Mesendoderm (in vitro differentiated cells): ENCODE results near the gene NIF3L1.

Experiments
- DNase-seq: peaks from one replicate; pipeline ENCODE4 v3.0.0; 2013
- H2AK5ac ChIP-seq: 2 replicates; pipeline ENCODE4 v1.6.1; 2013; ENCODE audit warnings: low read length, inconsistent platforms
- H2BK120ac ChIP-seq: 2 replicates; pipeline ENCODE4 v1.6.1; 2013; ENCODE audit warnings: low read depth, mild to moderate bottlenecking, low read length, moderate library complexity, mixed read lengths
- H2BK15ac ChIP-seq: replicated peaks from 2 replicates; pipeline ENCODE4 v1.6.1; 2013; ENCODE audit warnings: low read depth, mild to moderate bottlenecking, moderate library complexity
- H2BK5ac ChIP-seq: 2 replicates; pipeline ENCODE4 v1.6.1; 2013; ENCODE audit warnings: low read length, inconsistent platforms
- H3K18ac ChIP-seq: 2 replicates; pipeline ENCODE4 v1.6.1; 2013; ENCODE audit warnings: mild to moderate bottlenecking, low read length, mixed read lengths
- H3K23ac ChIP-seq: one replicate; pipeline ENCODE4 v1.6.1; 2013; ENCODE audit warnings: low read length
- H3K27ac ChIP-seq: 2 replicates; pipeline ENCODE4 v1.5.1; 2013; ENCODE audit warnings: low read depth, mild to moderate bottlenecking, inconsistent platforms, low read length, moderate library complexity
- H3K27me3 ChIP-seq: 2 replicates; pipeline ENCODE4 v1.6.1; 2013; ENCODE audit warnings: low read length, control low read depth, mild to moderate bottlenecking, inconsistent platforms; ENCODE audit not compliant: insufficient read depth, poor library complexity
- H3K36me3 ChIP-seq: 2 replicates; pipeline ENCODE4 v1.6.1; 2013; ENCODE audit warnings: low read length, inconsistent platforms; ENCODE audit not compliant: control insufficient read depth, insufficient read depth
- H3K4ac ChIP-seq: one replicate; pipeline ENCODE4 v1.6.1; 2013; ENCODE audit warnings: low read depth, mild to moderate bottlenecking, low read length, moderate library complexity
- H3K4me1 ChIP-seq: 2 replicates; pipeline ENCODE4 v1.6.1; 2013; ENCODE audit warnings: low read depth, low read length, inconsistent platforms; ENCODE audit not compliant: control insufficient read depth
- H3K4me2 ChIP-seq: 2 replicates; pipeline ENCODE4 v1.6.1; 2013; ENCODE audit warnings: low read length
- H3K4me3 ChIP-seq: 2 replicates; pipeline ENCODE4 v1.5.1; 2013; ENCODE audit warnings: mild to moderate bottlenecking, low read length
- H3K56ac ChIP-seq: one replicate; pipeline ENCODE4 v1.6.1; 2013; ENCODE audit warnings: low read length
- H3K79me1 ChIP-seq: 2 replicates; pipeline ENCODE4 v1.6.1; 2013; ENCODE audit warnings: low read length, inconsistent platforms
- H3K79me2 ChIP-seq: 2 replicates; pipeline ENCODE4 v1.6.1; 2013; ENCODE audit warnings: mild to moderate bottlenecking, low read length; ENCODE audit not compliant: control insufficient read depth, insufficient read depth
- H3K9ac ChIP-seq: 2 replicates; pipeline ENCODE4 v1.6.1; 2013; ENCODE audit warnings: low read length, inconsistent platforms
- H4K5ac ChIP-seq: one replicate; pipeline ENCODE4 v1.6.1; 2013; ENCODE audit warnings: low read length
- H4K8ac ChIP-seq: one replicate; pipeline ENCODE4 v1.6.1; 2013; ENCODE audit warnings: low read depth, mild to moderate bottlenecking, control low read depth, low read length, moderate library complexity
- WGBS: extraction: QIAGEN DNeasy Blood & Tissue Kit; methylation state at CpG from one replicate; pipeline ENCODE4 v1.1.7; 2013; ENCODE audit warnings: low lambda C conversion rate, missing lambda C conversion rate; ENCODE audit not compliant: insufficient coverage; ENCODE audit errors: extremely low coverage; 5-methylcytosine and 5-hydroxymethylcytosine counted together

The NIF3L1 gene

DNA sequence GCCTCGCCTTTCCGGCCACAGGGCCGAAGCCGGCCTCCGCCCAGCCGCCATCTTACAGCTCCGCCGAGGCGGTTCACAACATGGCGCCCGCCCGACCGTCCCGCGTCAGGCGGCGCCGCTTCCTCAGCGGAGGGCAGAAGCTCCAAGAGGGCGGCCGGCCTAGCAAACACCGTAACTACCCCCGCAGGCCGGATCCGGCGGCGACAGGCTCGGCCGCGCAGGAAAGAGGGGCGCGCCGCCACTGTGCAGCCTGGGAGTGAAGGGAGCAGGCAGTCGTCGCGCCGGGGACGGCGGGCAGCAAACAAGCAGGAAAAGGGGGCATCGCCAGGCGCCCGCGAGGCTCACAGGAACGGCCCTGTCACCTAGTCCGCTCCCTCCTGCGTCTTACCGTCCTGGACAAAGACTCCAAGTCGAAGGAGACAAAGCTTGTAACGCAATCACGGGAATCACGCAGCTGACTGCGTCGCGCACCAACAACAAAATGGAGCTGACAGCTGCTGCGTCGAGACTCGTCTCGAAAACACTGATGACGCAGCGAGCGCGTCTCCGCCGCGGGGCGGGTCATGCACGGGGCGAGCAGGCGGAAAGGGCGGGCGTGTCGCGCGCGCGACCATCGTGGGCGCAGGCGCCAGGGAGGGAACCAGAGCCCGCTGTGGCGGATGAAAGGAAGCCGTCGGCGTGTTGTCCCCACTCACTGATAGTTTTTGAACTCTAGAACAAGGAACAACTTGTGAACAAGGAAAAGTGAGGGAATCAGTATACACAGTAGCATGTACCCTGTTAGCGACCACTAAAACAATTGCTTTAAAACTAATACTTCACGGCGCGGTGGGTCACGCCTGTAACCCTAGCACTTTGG, 24.8 kb upstream of the NIF3L1 start, which contains the start of gene CLK1:
Gene CLK1 (minus strand): TSS at position 483 of the 859 bp plus-strand sequence. CDS start 2,796 bp downstream, outside the sequence.
- no CpG with 5 or more reads among the region's 89 CpGs for WGBS

DNA sequence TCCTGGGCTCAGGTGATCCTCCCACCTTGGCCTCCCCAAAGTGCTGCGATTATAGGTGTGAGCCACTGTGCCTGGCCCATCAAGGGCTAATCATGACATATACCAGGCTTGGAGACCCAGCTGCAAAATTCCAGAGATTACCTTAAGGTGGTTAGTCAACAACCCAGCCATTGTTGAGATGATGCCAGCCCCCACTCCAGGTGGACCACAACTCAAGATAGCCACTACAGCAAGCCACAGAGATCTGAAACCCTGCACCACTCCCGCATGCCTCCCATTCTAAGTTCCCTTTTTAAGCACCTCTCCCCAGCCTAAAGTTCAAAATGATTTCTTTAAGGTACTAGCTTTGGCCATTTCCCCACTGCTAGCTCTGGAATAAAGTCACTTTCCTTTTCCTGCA, 20.2 kb upstream of the NIF3L1 start:
- no peak overlapping the region for H3K4me3 ChIP-seq
- no peak overlapping the region for H2BK5ac ChIP-seq
- H4K5ac ChIP-seq = no peak overlapping the region
- no peak overlapping the region for H3K18ac ChIP-seq
- DNase-seq = peak; percentile 28
- H3K4me1 ChIP-seq = no peaks in the 10 kb centered on the region
- no peaks in the 10 kb centered on the region for H3K36me3 ChIP-seq
- no peak overlapping the region for H3K23ac ChIP-seq
- H3K4ac ChIP-seq = no peak overlapping the region
- H3K56ac ChIP-seq = no peak overlapping the region
- H3K27me3 ChIP-seq = no peaks in the 10 kb centered on the region
- H4K8ac ChIP-seq = no peak overlapping the region
- no peak overlapping the region for H2AK5ac ChIP-seq
- no peak overlapping the region for H3K4me2 ChIP-seq
- no CpG with 5 or more reads among the region's 2 CpGs for WGBS
- H3K9ac ChIP-seq = no peak overlapping the region
- H2BK120ac ChIP-seq = no peak overlapping the region
- H3K79me2 ChIP-seq = no peaks in the 10 kb centered on the region
- no peaks in the 10 kb centered on the region for H3K79me1 ChIP-seq
- no peak overlapping the region for H3K27ac ChIP-seq
- no peak overlapping the region for H2BK15ac ChIP-seq

More for the DNA sequence above, 24.8 kb upstream of the NIF3L1 start, which contains the start of gene CLK1:
- Histone ChIP-seq H3K9ac (peak within 1 kb of the TSS; percentile 99), H3K79me1 (peaks cover 3% of the 10 kb centered on the region), H2BK15ac (no peak within 1 kb of the TSS), H2BK120ac (peak within 1 kb of the TSS; percentile 76), H3K79me2 (peaks cover 33% of the 10 kb centered on the region), H3K4me1 (peaks cover 2% of the 10 kb centered on the region), H2BK5ac (peak within 1 kb of the TSS; percentile 80), H3K56ac (peak within 1 kb of the TSS; percentile 99), H3K4me2 (peak within 1 kb of the TSS; percentile 40), H3K27me3 (no peaks in the 10 kb centered on the region), H3K4me3 (peak within 1 kb of the TSS; percentile 94), H3K27ac (peak within 1 kb of the TSS; percentile 85), H3K18ac (peak within 1 kb of the TSS; percentile 82), H3K36me3 (no peaks in the 10 kb centered on the region), H3K4ac (peak within 1 kb of the TSS; percentile 92), H4K8ac (peak within 1 kb of the TSS; percentile 98), H4K5ac (no peak within 1 kb of the TSS), H3K23ac (no peak within 1 kb of the TSS), H2AK5ac (no peak within 1 kb of the TSS)
- peak; percentile 93 for DNase-seq

DNA sequence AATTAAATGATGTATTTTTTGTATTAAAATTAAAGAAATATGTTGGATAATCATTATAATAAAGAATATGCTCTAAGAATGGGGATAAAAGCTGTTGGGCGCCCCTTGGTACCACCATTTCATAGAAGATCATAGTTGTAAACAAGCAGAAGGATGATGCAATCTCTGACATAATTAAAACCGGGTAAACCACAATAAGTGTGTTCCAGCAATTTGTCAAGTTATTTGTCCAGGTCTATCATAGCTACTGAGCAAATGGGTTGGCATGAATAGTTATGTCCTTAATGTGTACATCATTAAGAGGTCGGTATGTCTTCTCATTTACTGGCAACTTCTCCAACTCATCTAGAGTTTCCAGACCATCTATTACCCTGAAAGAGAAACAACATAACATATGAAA, 18.0 kb upstream of the NIF3L1 start:
- H2BK15ac ChIP-seq = no peak overlapping the region
- WGBS = 100% methylated on average over 1 of the region's 3 CpGs
- H3K4me3 ChIP-seq = no peak overlapping the region
- no peak for DNase-seq
- H3K79me2 ChIP-seq = no peaks in the 10 kb centered on the region
- H3K9ac ChIP-seq = no peak overlapping the region
- no peak overlapping the region for H3K23ac ChIP-seq
- no peak overlapping the region for H2BK5ac ChIP-seq
- no peak overlapping the region for H3K27ac ChIP-seq
- no peaks in the 10 kb centered on the region for H3K4me1 ChIP-seq
- H3K4ac ChIP-seq = no peak overlapping the region
- H2AK5ac ChIP-seq = no peak overlapping the region
- no peak overlapping the region for H4K8ac ChIP-seq
- H3K27me3 ChIP-seq = no peaks in the 10 kb centered on the region
- H4K5ac ChIP-seq = no peak overlapping the region
- no peak overlapping the region for H3K4me2 ChIP-seq
- H2BK120ac ChIP-seq = no peak overlapping the region
- no peaks in the 10 kb centered on the region for H3K36me3 ChIP-seq
- H3K18ac ChIP-seq = no peak overlapping the region
- no peaks in the 10 kb centered on the region for H3K79me1 ChIP-seq
- H3K56ac ChIP-seq = no peak overlapping the region

DNA sequence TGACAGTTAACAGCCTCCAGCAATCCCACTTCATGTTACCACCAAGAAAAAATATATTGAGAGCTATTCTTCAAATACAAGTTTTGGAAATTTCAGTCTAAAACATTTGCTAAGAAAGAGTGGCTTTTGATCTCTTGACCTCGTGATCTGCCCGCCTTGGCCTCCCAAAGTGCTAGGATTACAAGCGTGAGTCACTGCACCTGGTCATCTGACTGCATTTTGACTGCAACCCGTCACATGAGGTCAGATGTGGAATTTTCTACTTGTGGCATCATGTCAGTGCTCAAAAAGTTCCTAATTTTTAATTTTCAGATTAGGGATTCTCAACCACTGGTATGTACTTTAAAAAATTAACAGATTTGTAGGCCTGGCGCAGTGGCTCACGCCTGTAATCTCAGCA, 15.6 kb upstream of the NIF3L1 start:
- Histone ChIP-seq H3K4me1 (no peaks in the 10 kb centered on the region), H2AK5ac (no peak overlapping the region), H3K4ac (no peak overlapping the region), H3K9ac (no peak overlapping the region), H2BK5ac (no peak overlapping the region), H3K18ac (no peak overlapping the region), H3K79me1 (no peaks in the 10 kb centered on the region), H2BK120ac (no peak overlapping the region), H3K4me3 (no peak overlapping the region), H3K27ac (no peak overlapping the region), H3K23ac (no peak overlapping the region), H3K4me2 (no peak overlapping the region), H4K5ac (no peak overlapping the region), H3K36me3 (no peaks in the 10 kb centered on the region), H3K56ac (no peak overlapping the region), H3K79me2 (no peaks in the 10 kb centered on the region), H3K27me3 (no peaks in the 10 kb centered on the region), H2BK15ac (no peak overlapping the region), H4K8ac (no peak overlapping the region)
- no peak for DNase-seq
- no CpG with 5 or more reads among the region's 6 CpGs for WGBS

DNA sequence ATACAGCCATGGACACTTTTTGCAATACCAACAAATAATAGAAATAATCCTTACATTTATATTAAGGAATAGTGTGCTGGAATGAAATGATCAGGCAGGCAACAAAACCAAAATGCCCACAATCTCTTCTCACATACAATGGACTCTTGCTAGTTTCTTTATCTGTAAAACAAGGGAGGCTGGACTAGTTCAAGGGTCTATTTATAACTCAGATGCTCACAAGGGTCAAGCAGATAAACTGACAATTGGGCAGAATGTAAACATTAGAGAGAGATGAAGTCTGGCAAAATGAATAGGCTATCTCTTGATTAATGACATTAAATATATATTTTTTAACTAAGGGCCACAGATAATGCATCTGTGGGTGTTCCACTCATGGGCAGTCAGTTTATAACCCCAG, 11.7 kb upstream of the NIF3L1 start:
- Histone ChIP-seq H3K4me2 (no peak overlapping the region), H3K27me3 (no peaks in the 10 kb centered on the region), H2BK5ac (no peak overlapping the region), H2AK5ac (no peak overlapping the region), H3K23ac (no peak overlapping the region), H3K79me1 (no peaks in the 10 kb centered on the region), H3K9ac (no peak overlapping the region), H2BK120ac (no peak overlapping the region), H3K4ac (no peak overlapping the region), H4K5ac (no peak overlapping the region), H3K79me2 (no peaks in the 10 kb centered on the region), H3K56ac (no peak overlapping the region), H3K18ac (no peak overlapping the region), H3K27ac (no peak overlapping the region), H3K4me1 (no peaks in the 10 kb centered on the region), H2BK15ac (no peak overlapping the region), H3K36me3 (no peaks in the 10 kb centered on the region), H3K4me3 (no peak overlapping the region), H4K8ac (no peak overlapping the region)
- DNase-seq = no peak
